NCI-H2171 treated with DMSO at 0.1 percent for 48 hours (cell line): ENCODE data around the gene LTBR.

Source experiments
- DNase-seq: peaks from one replicate; lab custom pipeline; 2025; lab: John Stamatoyannopoulos, UW

The LTBR gene

DNA sequence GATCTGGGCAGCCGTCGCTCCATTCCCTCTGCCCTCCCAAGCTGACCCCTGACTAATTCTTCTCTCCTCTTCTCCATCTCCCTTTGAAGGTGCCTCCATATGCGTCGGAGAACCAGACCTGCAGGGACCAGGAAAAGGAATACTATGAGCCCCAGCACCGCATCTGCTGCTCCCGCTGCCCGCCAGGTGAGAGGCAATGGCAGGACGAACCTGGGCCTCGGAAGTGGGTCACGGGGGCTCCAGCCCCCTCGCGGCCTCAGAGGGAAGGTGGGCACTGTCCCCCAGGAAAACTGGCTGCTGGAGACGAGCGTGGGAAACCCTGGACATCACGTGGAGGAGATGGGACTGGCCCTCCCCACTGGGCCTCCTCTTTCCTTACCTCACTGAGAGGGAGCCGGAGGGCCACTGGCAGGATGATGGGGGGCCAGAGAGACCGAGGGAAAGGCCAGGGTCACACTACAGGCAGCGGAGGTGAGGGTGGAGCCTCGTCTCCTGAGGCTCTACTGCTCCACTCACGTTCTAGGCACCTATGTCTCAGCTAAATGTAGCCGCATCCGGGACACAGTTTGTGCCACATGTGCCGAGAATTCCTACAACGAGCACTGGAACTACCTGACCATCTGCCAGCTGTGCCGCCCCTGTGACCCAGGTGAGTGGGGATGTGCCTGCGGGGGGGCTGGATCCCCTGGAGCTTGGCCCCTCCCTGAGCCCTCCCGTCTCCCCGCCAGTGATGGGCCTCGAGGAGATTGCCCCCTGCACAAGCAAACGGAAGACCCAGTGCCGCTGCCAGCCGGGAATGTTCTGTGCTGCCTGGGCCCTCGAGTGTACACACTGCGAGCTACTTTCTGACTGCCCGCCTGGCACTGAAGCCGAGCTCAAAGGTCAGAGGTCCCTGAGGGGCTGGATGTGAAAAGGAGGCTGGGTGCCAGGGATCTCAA lies 806 bp downstream of the LTBR start:
- DNase-seq, result no peak

GRCh38 chr12:6386038-6386437 lies 2.1 kb downstream of the LTBR start:
- no peak for DNase-seq

GRCh38 chr12:6386491-6386890 lies 2.5 kb downstream of the LTBR start:
- DNase-seq, result no peak

DNA sequence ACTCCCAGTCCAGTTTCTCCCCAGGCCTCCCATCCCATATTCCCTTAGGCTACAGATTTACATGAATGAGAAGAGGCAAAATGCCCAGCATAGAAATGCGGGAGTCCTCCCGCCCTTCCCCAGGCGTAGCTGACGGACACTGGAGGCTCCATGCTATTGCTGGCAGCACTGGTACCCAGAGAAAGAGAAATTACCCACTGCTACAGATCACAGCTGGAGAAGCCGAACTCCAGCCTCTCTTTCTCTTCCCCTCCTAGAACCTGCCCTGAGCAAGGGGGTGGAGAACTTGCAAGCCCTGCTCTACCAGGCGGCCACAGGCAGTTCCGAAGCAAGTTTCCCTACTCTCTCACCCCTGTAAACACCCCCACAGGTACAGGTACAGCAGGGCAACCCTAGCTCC lies 3.6 kb downstream of the LTBR start:
- no peak for DNase-seq

DNA sequence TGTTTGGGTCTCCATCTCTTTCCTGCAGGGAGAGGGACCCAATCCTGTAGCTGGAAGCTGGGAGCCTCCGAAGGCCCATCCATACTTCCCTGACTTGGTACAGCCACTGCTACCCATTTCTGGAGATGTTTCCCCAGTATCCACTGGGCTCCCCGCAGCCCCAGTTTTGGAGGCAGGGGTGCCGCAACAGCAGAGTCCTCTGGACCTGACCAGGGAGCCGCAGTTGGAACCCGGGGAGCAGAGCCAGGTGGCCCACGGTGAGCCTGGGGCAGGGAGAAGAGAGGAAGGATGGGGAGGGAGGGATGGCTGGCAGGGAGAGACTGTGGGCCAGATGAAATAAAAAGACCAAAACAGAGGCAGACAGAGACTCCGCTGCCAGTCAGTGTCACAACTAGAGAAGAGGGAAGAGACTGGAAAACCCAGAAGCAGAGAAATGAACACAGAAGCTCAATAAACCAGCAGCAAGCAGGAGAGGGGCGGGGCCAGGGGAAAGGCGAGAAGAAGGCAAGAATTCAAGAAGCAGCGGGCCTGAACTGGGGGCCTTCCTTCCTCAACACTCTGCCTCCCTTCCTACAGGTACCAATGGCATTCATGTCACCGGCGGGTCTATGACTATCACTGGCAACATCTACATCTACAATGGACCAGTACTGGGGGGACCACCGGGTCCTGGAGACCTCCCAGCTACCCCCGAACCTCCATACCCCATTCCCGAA lies 6.3 kb downstream of the LTBR start:
- DNase-seq, result no peak

DNA sequence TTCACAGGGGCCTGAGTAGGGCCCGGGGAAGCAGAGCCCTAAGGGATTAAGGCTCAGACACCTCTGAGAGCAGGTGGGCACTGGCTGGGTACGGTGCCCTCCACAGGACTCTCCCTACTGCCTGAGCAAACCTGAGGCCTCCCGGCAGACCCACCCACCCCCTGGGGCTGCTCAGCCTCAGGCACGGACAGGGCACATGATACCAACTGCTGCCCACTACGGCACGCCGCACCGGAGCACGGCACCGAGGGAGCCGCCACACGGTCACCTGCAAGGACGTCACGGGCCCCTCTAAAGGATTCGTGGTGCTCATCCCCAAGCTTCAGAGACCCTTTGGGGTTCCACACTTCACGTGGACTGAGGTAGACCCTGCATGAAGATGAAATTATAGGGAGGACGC lies 7.1 kb downstream of the LTBR start:
- no peak for DNase-seq

DNA sequence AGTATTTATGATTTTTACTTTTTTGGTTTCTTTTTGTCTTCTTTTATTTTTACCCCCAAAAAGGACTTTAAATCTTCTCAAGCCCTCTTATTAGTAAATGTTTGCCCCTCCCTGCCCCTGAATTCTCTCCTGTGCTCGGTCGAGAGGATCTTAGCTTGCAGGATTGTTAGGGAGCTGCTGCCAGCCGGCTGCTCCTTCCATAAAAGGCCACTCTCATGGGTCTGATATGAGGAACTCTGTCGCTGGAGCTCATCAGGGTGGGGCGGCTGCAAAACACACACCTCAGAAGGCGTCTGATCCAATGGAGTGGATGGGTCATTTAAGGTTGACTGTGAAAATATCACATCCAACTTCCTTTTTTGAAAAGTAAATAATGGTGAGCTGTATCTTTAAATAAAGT lies 8.5 kb downstream of the LTBR start:
- no peak for DNase-seq

GRCh38 chr12:6393109-6393508 lies 9.1 kb downstream of the LTBR start:
- DNase-seq, result no peak

DNA sequence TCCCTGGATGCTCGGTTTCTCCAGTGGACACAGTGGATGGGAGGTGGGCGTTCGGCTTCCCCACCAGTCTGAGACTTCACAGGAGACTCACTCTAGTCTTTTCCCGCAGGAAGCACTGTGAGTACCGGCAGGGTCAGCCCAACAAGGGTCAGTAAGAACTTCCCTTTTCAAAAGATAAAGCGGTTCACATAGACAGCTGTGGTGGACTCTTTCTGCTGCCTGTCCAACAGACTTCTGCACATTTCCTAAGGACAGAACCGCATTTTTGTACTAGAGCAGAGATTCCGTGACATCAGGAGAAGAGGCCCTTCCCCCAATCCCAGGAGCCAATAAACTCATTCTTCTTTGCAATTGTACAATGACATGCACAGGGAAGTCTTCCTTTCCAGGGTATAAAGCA lies 10.4 kb downstream of the LTBR start:
- no peak for DNase-seq

GRCh38 chr12:6396031-6396430 lies 12.1 kb downstream of the LTBR start:
- DNase-seq, result no peak

- no peak for DNase-seq
These were observed 16.1 kb downstream of the LTBR start for GRCh38 chr12:6399884-6400644.

- DNase-seq, result no peak
These were observed 20.4 kb downstream of the LTBR start for GRCh38 chr12:6404390-6404789.

- no peak for DNase-seq
These were observed 22.0 kb downstream of the LTBR start for GRCh38 chr12:6405963-6406362.

DNA sequence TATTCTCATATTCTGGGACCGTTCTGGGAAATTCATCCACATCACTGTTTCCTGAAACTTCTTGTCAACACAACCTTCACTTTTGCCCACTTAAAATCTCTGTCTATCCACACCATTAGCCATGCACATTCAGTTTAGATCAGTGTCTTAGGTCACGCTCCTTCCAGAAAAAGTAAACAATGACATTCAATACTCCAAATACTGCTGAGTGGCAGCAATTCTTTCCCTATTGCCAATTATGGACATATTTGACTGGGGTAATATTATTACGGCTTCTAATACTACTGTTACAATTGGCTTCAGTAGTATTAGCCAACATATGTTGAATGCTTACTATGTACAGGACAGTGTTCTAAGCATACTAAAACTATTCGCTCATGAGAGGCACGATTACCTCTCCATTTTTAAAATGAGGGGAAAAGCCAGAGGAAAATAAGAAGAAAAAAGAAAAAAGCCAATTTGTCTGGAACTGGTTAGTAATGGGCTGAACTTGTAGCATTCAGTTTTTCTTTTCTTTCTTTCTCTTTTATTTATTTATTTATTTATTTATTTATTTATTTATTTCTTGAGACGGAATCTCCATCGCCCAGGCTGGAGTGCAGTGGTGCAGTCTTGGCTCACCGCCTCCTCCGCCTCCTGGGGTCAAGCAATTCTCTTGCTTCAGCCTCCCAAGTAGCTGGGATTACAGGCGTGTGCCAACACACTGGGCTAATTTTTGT lies 23.4 kb downstream of the LTBR start:
- DNase-seq, result peak; percentile 66

GRCh38 chr12:6416596-6416995 lies 32.6 kb downstream of the LTBR start:
- no peak for DNase-seq

GRCh38 chr12:6418796-6419195 lies 34.8 kb downstream of the LTBR start:
- DNase-seq, result no peak

GRCh38 chr12:6420364-6420763 lies 36.4 kb downstream of the LTBR start:
- DNase-seq, result no peak

- peak; percentile 99 for DNase-seq
These were observed 39.5 kb downstream of the LTBR start for GRCh38 chr12:6423267-6424007.

GRCh38 chr12:6424008-6424347 lies 40.0 kb downstream of the LTBR start:
- no peak for DNase-seq

- DNase-seq, result no peak
These were observed 40.9 kb downstream of the LTBR start for GRCh38 chr12:6424866-6425265.
